H7 (cell line): ENCODE data around the gene RPS8. TPM values are rescaled to one million over a fixed set of nuclear protein-coding genes. Genes with fewer than 3 reads are reported as not detected.
"Not testable (repeated sequence)": the region's sequence is repeated elsewhere in the genome, so short reads cannot be mapped to it uniquely, and the experiment has no call there.

ENCODE experiments used
- DNase-seq: peaks from one replicate; pipeline ENCODE4 v3.0.0; 2012
- H3K27me3 ChIP-seq: 2 replicates; pipeline ENCODE4 v1.6.0; 2011; ENCODE audit warnings: mild to moderate bottlenecking, low read length; ENCODE audit not compliant: control insufficient read depth, insufficient read depth
- H3K36me3 ChIP-seq: replicated peaks from 2 replicates; pipeline ENCODE4 v1.5.1; 2011; ENCODE audit warnings: low read length; ENCODE audit not compliant: control insufficient read depth, insufficient read depth
- H3K4me3 ChIP-seq: 2 replicates; pipeline ENCODE4 v1.5.1; 2011; ENCODE audit warnings: low read depth, mild to moderate bottlenecking, control low read depth, low read length, moderate library complexity; ENCODE audit not compliant: insufficient read depth
- total RNA-seq: library from RNA; depleted of rRNA; stranded (reverse); fragments of >200 nt; shearing (Covaris generic); gene quantifications from 2 replicates; pipeline ENCODE4 v1.2.3, GENCODE V29; 2014

RPS8 gene
- total RNA-seq, 1 experiment from 2014 or later, result 3,197 TPM

GRCh38 chr1:44788120-44788860 is 12.9 kb downstream of the RPS8 start, which contains the start of gene BEST4:
TSS of gene BEST4 (minus strand) at chr1:44788170. CDS start at chr1:44787705, 465 bp downstream.
- no peak for DNase-seq
- Histone ChIP-seq H3K27me3 (peaks cover 23% of the 10 kb centered on the region), H3K4me3 (no peak within 1 kb of the TSS)

DNA sequence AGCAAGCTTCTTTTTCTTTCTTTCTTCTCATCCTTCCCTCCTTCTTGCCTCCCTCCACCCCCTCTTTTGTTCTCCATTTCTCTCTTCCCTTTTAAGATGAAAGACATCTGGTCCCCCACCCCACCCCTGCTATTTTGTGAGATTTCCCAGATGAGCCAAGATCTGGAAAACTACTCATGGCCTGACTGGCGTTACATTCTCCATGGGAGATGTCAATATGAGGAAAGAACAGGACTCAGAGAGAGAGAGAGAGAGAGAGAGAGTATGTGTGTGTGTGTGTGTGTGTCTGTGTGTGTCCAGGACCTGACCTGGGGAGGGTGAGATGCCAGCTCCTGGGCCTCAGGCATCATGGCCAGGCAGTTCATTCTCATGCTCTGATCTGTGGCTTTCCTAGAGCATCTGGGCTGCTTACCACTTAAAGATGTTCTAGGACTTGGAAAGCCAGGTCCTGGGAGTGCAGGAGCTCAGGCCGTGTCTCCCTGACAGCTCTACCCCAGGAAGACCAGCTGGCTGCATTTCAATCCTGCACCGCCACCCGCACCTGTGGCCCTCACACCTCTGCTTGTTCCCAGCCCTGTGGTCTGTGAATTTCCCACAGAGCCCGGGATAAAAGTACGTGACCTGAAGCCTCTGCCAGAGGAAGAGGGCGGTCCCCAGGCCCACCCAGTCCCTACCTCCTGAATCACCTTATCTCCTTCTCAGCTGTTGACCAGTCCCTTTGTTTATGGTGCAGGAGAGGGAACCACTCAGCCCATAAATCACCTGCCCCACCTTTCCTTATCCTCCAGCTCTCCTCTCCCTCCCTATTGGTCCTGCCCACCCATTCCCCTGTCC is 15.8 kb downstream of the RPS8 start:
- peaks cover 8% of the 10 kb centered on the region for H3K27me3 ChIP-seq
- no peak overlapping the region for H3K4me3 ChIP-seq
- DNase-seq, result no peak
- H3K36me3 ChIP-seq, result no peaks in the 10 kb centered on the region

More at GRCh38 chr1:44788120-44788860, 12.9 kb downstream of the RPS8 start, which contains the start of gene BEST4:
- no peaks in the 10 kb centered on the region for H3K36me3 ChIP-seq

GRCh38 chr1:44792736-44793502 is 17.6 kb downstream of the RPS8 start:
- Histone ChIP-seq H3K36me3 (no peaks in the 10 kb centered on the region), H3K4me3 (no peak overlapping the region), H3K27me3 (no peaks in the 10 kb centered on the region)
- DNase-seq, result no peak

GRCh38 chr1:44797886-44798285 is 22.5 kb downstream of the RPS8 start:
- H3K36me3 ChIP-seq, H3K27me3 ChIP-seq, DNase-seq, H3K4me3 ChIP-seq: not testable (repeated sequence)

DNA sequence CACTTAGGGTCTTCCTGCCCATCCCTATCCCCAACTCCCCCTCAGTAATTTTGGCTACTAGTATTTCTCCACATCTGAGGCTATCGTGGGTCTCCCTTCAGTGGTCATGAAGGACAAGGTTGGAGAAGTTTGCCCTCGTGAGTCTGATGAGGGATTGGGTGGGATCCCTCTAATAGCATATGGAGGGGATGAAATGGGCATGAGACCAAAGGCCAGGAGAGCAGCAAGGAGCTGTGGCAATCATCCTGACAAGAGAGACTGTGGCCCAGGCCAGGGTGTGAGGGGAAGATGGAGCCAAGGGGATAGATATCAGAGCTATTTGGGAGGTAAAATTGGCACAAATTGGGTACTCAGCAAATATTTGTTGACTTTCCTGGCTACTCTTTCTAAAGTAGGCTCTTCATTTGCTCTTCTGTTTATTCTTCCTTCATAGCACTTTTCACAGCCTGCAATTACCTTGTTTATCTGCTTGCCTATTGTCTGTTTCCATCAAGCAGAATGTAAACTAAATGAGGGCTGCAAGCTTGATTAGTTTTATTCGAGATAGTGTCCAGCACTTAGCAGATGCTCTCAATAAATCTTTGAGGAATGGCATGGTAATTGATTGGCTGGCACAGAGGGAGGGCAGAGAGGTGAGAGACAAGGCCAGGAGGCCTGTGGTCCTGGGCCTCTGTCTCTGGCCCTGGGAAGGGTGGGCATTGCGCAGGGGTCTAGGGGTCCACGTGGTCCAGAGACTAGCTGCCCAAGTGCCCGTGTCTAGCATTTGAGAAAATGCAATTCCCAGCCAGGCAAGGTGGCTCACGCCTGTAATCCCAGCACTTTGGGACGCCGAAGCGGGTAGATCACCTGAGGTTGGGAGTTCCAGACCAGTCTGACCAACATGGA is 23.4 kb downstream of the RPS8 start:
- Histone ChIP-seq H3K27me3 (peaks cover 6% of the 10 kb centered on the region; the same call in 1 of the 2 replicates), H3K36me3 (peaks cover 13% of the 10 kb centered on the region), H3K4me3 (no peak overlapping the region)
- DNase-seq, result no peak

DNA sequence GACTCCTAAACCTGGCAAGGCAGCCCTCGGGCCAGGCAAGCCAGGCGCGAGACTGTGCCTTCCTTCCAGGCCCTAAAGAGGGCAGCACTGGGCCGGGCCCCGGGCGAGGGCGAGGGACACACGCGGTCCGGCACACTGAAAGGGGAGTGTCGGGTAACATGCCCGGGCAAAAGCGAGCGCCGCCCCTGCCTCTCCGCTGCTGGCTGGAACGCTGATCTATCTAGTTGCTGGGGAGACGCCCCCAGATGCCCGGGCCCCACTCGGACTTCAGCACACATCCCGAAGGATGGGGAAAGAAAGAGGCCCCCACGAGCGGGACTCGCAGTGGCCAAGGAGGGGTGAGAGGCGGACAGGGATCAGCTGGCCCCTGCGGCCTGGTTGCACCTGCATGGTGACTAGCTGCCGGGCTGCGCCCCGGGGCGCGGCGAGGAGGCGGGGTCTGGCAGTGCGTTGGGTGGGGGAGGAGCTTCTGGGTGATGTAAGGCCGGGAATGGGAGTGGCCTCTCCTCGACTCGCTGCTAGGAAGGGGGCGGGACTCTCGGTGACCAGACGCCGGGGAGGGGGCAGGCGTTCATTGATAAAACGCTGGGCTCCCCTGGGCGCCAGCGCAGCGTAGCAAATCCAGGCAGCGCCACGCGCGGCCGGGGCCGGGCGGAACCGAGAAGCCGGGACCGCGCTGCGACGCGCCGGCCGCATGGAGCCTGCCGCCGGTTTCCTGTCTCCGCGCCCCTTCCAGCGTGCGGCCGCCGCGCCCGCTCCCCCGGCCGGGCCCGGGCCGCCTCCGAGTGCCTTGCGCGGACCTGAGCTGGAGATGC is 24.6 kb downstream of the RPS8 start, which contains the start of gene PLK3:
Gene PLK3 (plus strand): TSS at position 608 of the 815 bp plus-strand sequence. CDS start 87 bp downstream, at position 695.
- H3K27me3 ChIP-seq, result peaks cover 6% of the 10 kb centered on the region; the same call in 1 of the 2 replicates
- peak within 1 kb of the TSS; percentile 84 for H3K4me3 ChIP-seq
- DNase-seq, result peak; percentile 97
- peaks cover 16% of the 10 kb centered on the region for H3K36me3 ChIP-seq

DNA sequence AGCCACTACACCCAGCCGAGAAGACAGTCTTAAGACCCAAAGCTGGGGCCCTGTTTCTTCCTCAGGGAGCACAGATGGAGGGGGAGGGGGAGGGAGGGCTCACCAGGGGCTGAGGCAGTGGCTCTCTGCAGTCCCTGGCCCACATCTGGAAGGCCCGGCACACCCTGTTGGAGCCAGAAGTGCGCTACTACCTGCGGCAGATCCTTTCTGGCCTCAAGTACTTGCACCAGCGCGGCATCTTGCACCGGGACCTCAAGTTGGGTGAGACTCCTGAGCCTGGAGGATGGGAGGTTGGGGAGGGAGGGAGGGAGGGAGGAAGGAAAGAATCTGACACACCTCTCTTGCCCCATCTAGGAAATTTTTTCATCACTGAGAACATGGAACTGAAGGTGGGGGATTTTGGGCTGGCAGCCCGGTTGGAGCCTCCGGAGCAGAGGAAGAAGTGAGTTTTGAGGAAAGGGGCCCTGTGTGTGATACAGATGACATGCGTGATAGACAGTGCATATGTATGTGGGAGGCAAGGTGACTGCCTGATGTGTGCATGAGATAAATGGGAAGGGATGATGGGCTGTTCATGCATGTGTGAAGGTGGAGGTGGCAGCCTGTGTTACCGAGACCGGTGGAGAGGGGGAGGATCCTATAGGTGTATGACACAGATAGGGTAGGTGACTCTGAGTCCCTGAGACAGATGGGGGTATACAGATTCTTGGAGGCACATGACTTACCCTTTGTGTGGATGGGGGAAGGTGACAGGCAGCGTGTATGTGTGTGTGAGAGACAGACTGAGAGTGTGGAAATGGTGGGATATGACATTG is 26.4 kb downstream of the RPS8 start:
- peak; percentile 40 for DNase-seq
- no peak overlapping the region for H3K4me3 ChIP-seq
- peaks cover 6% of the 10 kb centered on the region; the same call in 1 of the 2 replicates for H3K27me3 ChIP-seq
- peaks cover 18% of the 10 kb centered on the region for H3K36me3 ChIP-seq

GRCh38 chr1:44802306-44803061 is 27.1 kb downstream of the RPS8 start:
- Histone ChIP-seq H3K27me3 (peaks cover 6% of the 10 kb centered on the region; the same call in 1 of the 2 replicates), H3K4me3 (no peak overlapping the region), H3K36me3 (peaks cover 18% of the 10 kb centered on the region)
- peak; percentile 43 for DNase-seq

- Histone ChIP-seq H3K36me3 (peaks cover 18% of the 10 kb centered on the region), H3K27me3 (peaks cover 6% of the 10 kb centered on the region; the same call in 1 of the 2 replicates), H3K4me3 (no peak overlapping the region)
- DNase-seq, result no peak
These were observed 27.6 kb downstream of the RPS8 start for GRCh38 chr1:44803062-44803311.

- H3K4me3 ChIP-seq, result no peak overlapping the region
- DNase-seq, result peak; percentile 16
- peaks cover 6% of the 10 kb centered on the region; the same call in 1 of the 2 replicates for H3K27me3 ChIP-seq
- peaks cover 18% of the 10 kb centered on the region for H3K36me3 ChIP-seq
These were observed 28.2 kb downstream of the RPS8 start for GRCh38 chr1:44803312-44804095.

DNA sequence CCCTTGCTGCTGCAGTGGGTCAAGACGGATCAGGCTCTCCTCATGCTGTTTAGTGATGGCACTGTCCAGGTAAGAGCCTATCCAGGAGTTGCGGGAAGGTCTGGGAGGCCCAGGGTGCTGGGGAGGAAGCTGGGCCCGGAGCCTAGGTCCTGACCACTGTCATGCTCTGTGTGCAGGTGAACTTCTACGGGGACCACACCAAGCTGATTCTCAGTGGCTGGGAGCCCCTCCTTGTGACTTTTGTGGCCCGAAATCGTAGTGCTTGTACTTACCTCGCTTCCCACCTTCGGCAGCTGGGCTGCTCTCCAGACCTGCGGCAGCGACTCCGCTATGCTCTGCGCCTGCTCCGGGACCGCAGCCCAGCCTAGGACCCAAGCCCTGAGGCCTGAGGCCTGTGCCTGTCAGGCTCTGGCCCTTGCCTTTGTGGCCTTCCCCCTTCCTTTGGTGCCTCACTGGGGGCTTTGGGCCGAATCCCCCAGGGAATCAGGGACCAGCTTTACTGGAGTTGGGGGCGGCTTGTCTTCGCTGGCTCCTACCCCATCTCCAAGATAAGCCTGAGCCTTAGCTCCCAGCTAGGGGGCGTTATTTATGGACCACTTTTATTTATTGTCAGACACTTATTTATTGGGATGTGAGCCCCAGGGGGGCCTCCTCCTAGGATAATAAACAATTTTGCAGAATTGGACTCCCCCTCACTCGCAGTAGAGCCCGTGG is 30.1 kb downstream of the RPS8 start:
- DNase-seq, result peak; percentile 48
- no peak overlapping the region for H3K4me3 ChIP-seq
- peaks cover 18% of the 10 kb centered on the region for H3K36me3 ChIP-seq
- H3K27me3 ChIP-seq, result peaks cover 5% of the 10 kb centered on the region; the same call in 1 of the 2 replicates
